HG03442 (cell line): ENCODE measurements around the gene APC2.

Source experiments
- ATAC-seq: cut with Tn5 transposase; IDR thresholded peaks from one replicate; pipeline ENCODE4 v1.9.1; 2021; ENCODE audit warnings: mild to moderate bottlenecking, moderate library complexity; ENCODE audit not compliant: unreplicated experiment

The APC2 gene

GRCh38 chr19:1465191-1466016 lies 15.5 kb downstream of the APC2 start:
- no peak for ATAC-seq

GRCh38 chr19:1466018-1466460 lies 16.1 kb downstream of the APC2 start:
- no peak for ATAC-seq

GRCh38 chr19:1466461-1467214 lies 16.7 kb downstream of the APC2 start:
- ATAC-seq: no peak

GRCh38 chr19:1467215-1467489 lies 17.2 kb downstream of the APC2 start:
- ATAC-seq: no peak

- ATAC-seq: no peak
Observed at GRCh38 chr19:1467490-1468273, 17.8 kb downstream of the APC2 start.

GRCh38 chr19:1468274-1468820 lies 18.4 kb downstream of the APC2 start:
- ATAC-seq: no peak

- no peak for ATAC-seq
Observed at GRCh38 chr19:1468821-1469254, 18.9 kb downstream of the APC2 start.

- no peak for ATAC-seq
Observed at GRCh38 chr19:1469255-1470054, 19.5 kb downstream of the APC2 start.

- ATAC-seq: no peak
Observed at GRCh38 chr19:1470055-1470304, 20.1 kb downstream of the APC2 start.

- no peak for ATAC-seq
Observed at GRCh38 chr19:1470305-1471009, 20.5 kb downstream of the APC2 start.

GRCh38 chr19:1471010-1471514 lies 21.1 kb downstream of the APC2 start:
- ATAC-seq: no peak

GRCh38 chr19:1471515-1472160 lies 21.7 kb downstream of the APC2 start:
- no peak for ATAC-seq

GRCh38 chr19:1472231-1473084 lies 22.5 kb downstream of the APC2 start:
- ATAC-seq: no peak

- no peak for ATAC-seq
Observed at GRCh38 chr19:1473085-1473851, 23.3 kb downstream of the APC2 start.

GRCh38 chr19:1474011-1474764 lies 24.3 kb downstream of the APC2 start:
- no peak for ATAC-seq

GRCh38 chr19:1474765-1475351 lies 24.9 kb downstream of the APC2 start:
- ATAC-seq: no peak
